IgD-negative memory B cell (primary cell): Measurements from ENCODE around the gene C1S. TPM values are rescaled to one million over a fixed set of nuclear protein-coding genes. Genes with fewer than 3 reads are reported as not detected.
"Not testable (repeated sequence)": the region's sequence is repeated elsewhere in the genome, so short reads cannot be mapped to it uniquely, and the experiment has no call there.

ENCODE experiments used
- H3K27ac Mint-ChIP-seq, 3 donors: one replicate each; pipeline ENCODE4 v1.8.0; 2020 to 2022; ENCODE audit warnings: mild to moderate bottlenecking in 3 of 3, mixed read lengths in 3 of 3, moderate library complexity in 1 of 3
- H3K27me3 Mint-ChIP-seq: one replicate; pipeline ENCODE4 v1.8.0; 2021; ENCODE audit warnings: mixed read lengths
- H3K36me3 Mint-ChIP-seq: one replicate; pipeline ENCODE4 v1.8.0; 2020; ENCODE audit warnings: mild to moderate bottlenecking, mixed read lengths
- H3K4me1 Mint-ChIP-seq, 3 donors: one replicate each; pipeline ENCODE4 v1.8.0; 2020 to 2022; ENCODE audit warnings: mixed read lengths in 3 of 3, mild to moderate bottlenecking in 1 of 3
- H3K4me3 Mint-ChIP-seq, 4 donors: one replicate each; pipeline ENCODE4 v1.8.0; 2020 to 2022; ENCODE audit warnings: mild to moderate bottlenecking in 4 of 4, mixed read lengths in 4 of 4, moderate library complexity in 3 of 4
- H3K9me3 Mint-ChIP-seq, 3 donors: one replicate each; pipeline ENCODE4 v1.8.0; 2020 to 2021; ENCODE audit warnings: mixed read lengths in 3 of 3, mild to moderate bottlenecking in 1 of 3
- polyA plus RNA-seq: library from polyadenylated mRNA; unstranded; fragments of 300-500 nt; fragmentation: Illumina TruSeq; gene quantifications from one replicate; pipeline ENCODE4 v1.2.3, GENCODE V29; 2021

C1S gene
- polyA plus RNA-seq, 1 donor from 2014 or later = not detected

DNA sequence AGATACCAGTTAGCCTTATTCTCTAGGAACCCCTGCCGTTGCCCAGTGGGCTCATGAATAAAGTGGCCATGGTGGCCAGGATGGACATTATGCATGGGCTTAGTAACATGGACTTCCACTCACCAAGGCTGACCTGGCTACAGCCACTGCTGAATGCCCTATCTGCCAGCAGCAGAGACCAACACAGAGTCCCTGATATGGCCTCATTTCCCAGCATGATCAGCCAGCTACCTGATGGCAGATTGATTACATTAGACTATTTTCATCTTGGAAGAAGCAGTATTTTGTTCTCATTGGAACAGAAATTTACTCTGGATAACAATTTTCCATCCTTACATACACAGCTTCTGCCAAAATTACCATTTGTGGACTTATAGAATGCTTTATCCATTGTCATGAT is 26.1 kb upstream of the C1S start:
- Mint-ChIP-seq H3K27me3 (peaks cover 4% of the 10 kb centered on the region), H3K36me3 (peaks cover 1% of the 10 kb centered on the region), H3K4me3 (no peak overlapping the region), H3K4me1 (no peaks in the 10 kb centered on the region), H3K27ac (no peak overlapping the region), H3K9me3 (no peaks in the 10 kb centered on the region)

DNA sequence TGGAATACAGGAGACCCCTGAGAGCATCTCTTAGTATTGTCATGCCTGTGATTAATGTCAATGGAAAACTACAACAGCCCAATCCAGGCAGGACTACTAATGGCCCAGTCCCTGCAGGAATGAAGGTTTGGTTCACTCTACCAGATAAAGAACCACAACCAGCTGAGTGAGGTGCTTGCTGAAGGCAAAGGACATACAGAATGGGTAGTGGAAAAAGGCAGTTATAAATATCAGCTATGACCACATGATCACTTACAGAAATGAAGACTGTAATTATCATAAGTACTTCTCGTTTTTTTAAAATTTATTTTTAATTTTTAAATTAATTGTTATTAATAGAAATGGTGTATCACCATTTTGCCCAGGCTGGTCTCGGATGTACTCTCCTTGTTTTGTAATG is 25.1 kb upstream of the C1S start:
- Mint-ChIP-seq H3K27me3 (peaks cover 4% of the 10 kb centered on the region), H3K27ac (no peak overlapping the region), H3K36me3 (peaks cover 1% of the 10 kb centered on the region), H3K4me1 (no peaks in the 10 kb centered on the region), H3K4me3 (no peak overlapping the region), H3K9me3 (no peaks in the 10 kb centered on the region)

GRCh38 chr12:7037411-7037810 is 23.1 kb upstream of the C1S start:
- H3K4me1 Mint-ChIP-seq, H3K4me3 Mint-ChIP-seq, H3K27me3 Mint-ChIP-seq, H3K27ac Mint-ChIP-seq, H3K9me3 Mint-ChIP-seq, H3K36me3 Mint-ChIP-seq: not testable (repeated sequence)

- Mint-ChIP-seq H3K27ac (peak overlapping the region in 1 of 3 donors; percentile 40), H3K9me3 (no peaks in the 10 kb centered on the region), H3K27me3 (no peaks in the 10 kb centered on the region), H3K4me1 (peaks cover 0 to 1% (median 0%) of the 10 kb centered on the region in 3 donors), H3K4me3 (no peak overlapping the region), H3K36me3 (peaks cover 3% of the 10 kb centered on the region)
Measured at GRCh38 chr12:7038591-7038990, 21.9 kb upstream of the C1S start.

- Mint-ChIP-seq H3K27me3 (no peaks in the 10 kb centered on the region), H3K4me3 (no peak overlapping the region), H3K36me3 (peaks cover 2% of the 10 kb centered on the region), H3K27ac (no peak overlapping the region), H3K4me1 (peaks cover 0 to 1% (median 0%) of the 10 kb centered on the region in 3 donors), H3K9me3 (no peaks in the 10 kb centered on the region)
Measured at GRCh38 chr12:7039403-7039802, 21.1 kb upstream of the C1S start.

DNA sequence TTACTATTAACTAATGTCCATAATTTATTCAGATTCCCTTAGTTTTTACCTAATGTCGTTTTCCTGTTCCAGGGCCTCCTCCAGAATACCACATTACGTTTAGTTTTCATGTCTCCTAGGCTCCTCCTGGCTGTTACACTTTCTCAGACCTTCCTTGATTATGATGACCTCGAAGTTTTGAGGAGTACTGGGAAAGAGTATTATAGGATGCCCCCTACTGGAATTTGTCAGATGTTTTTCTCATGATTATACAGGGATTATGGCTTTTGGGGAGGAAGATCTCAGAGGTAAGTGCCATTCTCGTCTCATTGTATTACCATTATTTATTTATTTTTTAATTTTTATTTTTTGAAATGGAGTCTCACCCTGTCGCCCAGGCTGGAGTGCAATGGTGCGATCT is 17.7 kb upstream of the C1S start:
- Mint-ChIP-seq H3K36me3 (peaks cover 2% of the 10 kb centered on the region), H3K9me3 (no peaks in the 10 kb centered on the region), H3K4me1 (peaks cover 0 to 6% (median 2%) of the 10 kb centered on the region in 3 donors), H3K4me3 (no peak overlapping the region), H3K27ac (no peak overlapping the region), H3K27me3 (no peaks in the 10 kb centered on the region)

DNA sequence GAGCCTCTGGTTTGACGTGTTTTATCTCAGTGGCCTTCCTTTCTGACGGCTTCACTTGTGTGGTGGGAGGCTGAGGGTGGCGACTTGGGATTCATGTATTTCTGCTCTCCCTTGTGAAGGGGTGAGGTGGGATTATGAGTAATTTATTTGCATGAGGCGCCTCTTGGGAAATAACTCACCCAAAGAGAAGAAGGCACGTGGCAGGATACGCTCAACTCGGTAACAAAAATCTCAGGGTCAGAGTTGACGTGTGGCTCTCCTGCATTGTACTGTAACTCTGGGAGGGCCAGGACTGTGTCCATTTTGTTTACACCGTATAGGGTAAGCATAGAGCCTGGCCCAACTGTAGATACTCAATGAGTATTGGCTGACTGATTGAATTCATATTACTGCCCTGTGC is 14.6 kb upstream of the C1S start:
- H3K27ac Mint-ChIP-seq = no peak overlapping the region
- peaks cover 0 to 9% (median 4%) of the 10 kb centered on the region in 3 donors for H3K4me1 Mint-ChIP-seq
- no peaks in the 10 kb centered on the region for H3K27me3 Mint-ChIP-seq
- H3K36me3 Mint-ChIP-seq = peaks cover 3% of the 10 kb centered on the region
- no peaks in the 10 kb centered on the region for H3K9me3 Mint-ChIP-seq
- no peak overlapping the region for H3K4me3 Mint-ChIP-seq

DNA sequence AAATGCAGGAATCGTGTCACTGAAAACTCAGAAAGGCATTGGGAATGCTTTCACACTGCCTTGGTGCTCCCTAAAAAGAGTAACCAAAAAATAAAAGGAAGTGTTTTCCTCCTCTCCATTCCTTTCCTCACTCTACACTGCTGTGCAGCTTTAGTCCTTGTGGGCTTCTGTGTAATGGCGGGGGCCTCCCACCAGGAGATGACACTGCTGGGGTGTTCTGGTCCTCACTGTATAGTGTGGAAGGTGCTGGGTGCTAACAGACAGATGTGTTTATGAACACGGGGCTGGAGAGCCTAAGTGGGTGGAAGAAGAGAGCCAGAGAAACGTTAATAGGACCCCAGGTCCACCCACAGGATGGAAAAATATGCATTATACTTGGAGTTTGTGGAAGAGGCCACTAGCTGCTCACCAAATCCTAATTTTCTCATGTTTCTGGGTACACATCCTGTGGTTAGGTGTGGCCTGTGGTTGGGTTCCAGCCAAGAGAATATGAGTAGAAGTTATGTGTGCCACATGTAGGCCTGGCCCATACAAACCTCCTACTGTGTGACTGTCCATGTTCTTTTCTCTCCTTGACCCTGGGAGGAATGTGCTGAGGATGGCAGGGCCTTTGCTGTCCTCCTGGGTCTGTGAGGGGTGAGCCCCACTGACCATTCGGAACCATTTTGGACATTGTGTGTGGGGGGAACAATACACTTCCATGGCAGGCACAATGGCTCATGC is 14.0 kb upstream of the C1S start:
- Mint-ChIP-seq H3K4me3 (no peak overlapping the region), H3K27me3 (no peaks in the 10 kb centered on the region), H3K36me3 (peaks cover 5% of the 10 kb centered on the region), H3K9me3 (no peaks in the 10 kb centered on the region), H3K4me1 (peaks cover 0 to 9% (median 4%) of the 10 kb centered on the region in 3 donors), H3K27ac (no peak overlapping the region)

DNA sequence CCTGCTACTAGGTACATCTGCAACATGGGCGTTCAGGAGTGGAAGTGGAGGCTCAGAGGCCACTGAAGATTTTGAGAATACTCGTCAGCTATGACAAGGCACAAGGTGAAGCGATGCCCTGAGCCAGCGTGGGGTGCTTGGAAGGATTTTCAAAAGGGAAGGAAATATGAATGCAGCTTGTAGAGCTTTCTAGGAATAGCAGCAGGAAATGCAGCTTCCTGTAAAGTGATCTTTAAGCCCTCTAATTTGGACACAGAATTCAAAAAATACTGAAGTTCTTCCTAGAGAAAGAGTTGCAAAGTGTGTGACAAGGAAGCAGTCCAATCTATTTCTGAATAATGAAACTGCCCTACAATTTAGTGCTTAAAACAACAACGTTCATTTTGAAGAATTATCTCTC is 13.2 kb upstream of the C1S start:
- Mint-ChIP-seq H3K27me3 (no peaks in the 10 kb centered on the region), H3K9me3 (no peaks in the 10 kb centered on the region), H3K27ac (no peak overlapping the region), H3K4me1 (peaks cover 0 to 9% (median 4%) of the 10 kb centered on the region in 3 donors), H3K36me3 (peaks cover 3% of the 10 kb centered on the region), H3K4me3 (no peak overlapping the region)

DNA sequence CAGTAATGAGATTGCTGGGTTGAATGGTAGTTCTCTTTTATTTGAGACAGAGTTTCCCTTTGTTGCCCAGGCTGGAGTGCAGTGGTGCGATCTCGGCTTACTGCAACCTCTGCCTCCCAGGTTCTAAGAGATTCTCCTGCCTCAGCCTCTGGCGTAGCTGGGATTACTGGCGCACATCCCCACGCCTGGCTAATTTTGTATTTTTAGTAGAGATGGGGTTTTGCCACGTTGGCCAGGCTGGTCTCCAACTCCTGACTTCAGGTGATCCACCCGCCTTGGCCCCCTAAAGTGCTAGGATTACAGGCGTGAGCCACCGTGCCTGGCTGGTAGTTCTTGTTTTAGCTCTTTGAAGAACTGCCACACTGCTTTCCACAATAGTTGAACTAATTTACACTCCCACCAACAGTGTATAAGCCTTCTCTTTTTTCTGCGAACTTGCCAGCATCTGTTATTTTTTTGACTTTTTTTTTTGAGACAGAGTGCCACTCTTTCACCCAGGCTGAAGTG is 11.0 kb upstream of the C1S start:
- H3K4me1 Mint-ChIP-seq, H3K27me3 Mint-ChIP-seq, H3K36me3 Mint-ChIP-seq, H3K9me3 Mint-ChIP-seq, H3K27ac Mint-ChIP-seq, H3K4me3 Mint-ChIP-seq: not testable (repeated sequence)

GRCh38 chr12:7049973-7050372 is 10.5 kb upstream of the C1S start:
- H3K4me3 Mint-ChIP-seq, H3K4me1 Mint-ChIP-seq, H3K27ac Mint-ChIP-seq, H3K9me3 Mint-ChIP-seq, H3K36me3 Mint-ChIP-seq, H3K27me3 Mint-ChIP-seq: not testable (repeated sequence)

GRCh38 chr12:7054925-7055324 is 5.6 kb upstream of the C1S start:
- H3K36me3 Mint-ChIP-seq = peaks cover 3% of the 10 kb centered on the region
- no peak overlapping the region for H3K4me3 Mint-ChIP-seq
- peaks cover 0 to 2% (median 0%) of the 10 kb centered on the region in 3 donors for H3K4me1 Mint-ChIP-seq
- no peak overlapping the region for H3K27ac Mint-ChIP-seq
- H3K27me3 Mint-ChIP-seq = peaks cover 18% of the 10 kb centered on the region
- no peaks in the 10 kb centered on the region for H3K9me3 Mint-ChIP-seq

GRCh38 chr12:7055736-7056135 is 4.8 kb upstream of the C1S start:
- not testable (repeated sequence) for H3K36me3 Mint-ChIP-seq, H3K27ac Mint-ChIP-seq, H3K4me3 Mint-ChIP-seq, H3K9me3 Mint-ChIP-seq, H3K4me1 Mint-ChIP-seq
- peaks cover 21% of the 10 kb centered on the region for H3K27me3 Mint-ChIP-seq

- Mint-ChIP-seq H3K36me3 (peaks cover 2% of the 10 kb centered on the region), H3K27ac (no peak overlapping the region), H3K9me3 (no peaks in the 10 kb centered on the region), H3K27me3 (peaks cover 21% of the 10 kb centered on the region), H3K4me3 (no peak overlapping the region), H3K4me1 (peaks cover 0 to 2% (median 0%) of the 10 kb centered on the region in 3 donors)
Measured at GRCh38 chr12:7058163-7058845, 2.2 kb upstream of the C1S start.

DNA sequence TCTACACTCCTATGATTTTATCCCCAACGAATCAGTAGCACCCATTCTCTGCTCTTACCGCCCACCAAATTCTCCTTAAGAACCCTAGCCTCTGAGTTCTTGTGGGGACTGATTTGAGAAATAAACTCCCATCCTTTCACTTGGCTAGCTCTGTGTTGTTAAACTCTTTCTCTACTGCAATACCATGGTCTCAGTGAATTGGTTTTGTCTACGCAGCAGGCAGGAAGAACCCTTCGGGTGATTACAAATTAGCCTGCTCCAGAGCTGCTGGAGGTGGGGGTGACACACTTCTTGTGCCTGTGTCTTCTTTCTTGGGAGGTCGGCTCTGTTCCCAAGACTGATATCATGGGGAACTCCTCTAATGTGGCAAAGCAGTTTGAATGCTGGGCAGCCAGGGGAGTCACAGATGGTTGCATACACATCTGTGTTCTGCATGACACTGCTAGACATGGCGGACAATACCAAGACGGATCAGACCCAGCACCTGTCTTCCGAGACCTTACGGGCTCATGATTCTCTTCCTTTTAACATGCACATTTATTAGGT is 1.6 kb upstream of the C1S start:
- H3K27me3 Mint-ChIP-seq = peaks cover 21% of the 10 kb centered on the region
- no peak overlapping the region for H3K4me3 Mint-ChIP-seq
- H3K9me3 Mint-ChIP-seq = no peaks in the 10 kb centered on the region
- H3K36me3 Mint-ChIP-seq = peaks cover 2% of the 10 kb centered on the region
- H3K4me1 Mint-ChIP-seq = peaks cover 0 to 2% (median 0%) of the 10 kb centered on the region in 3 donors
- H3K27ac Mint-ChIP-seq = no peak overlapping the region

DNA sequence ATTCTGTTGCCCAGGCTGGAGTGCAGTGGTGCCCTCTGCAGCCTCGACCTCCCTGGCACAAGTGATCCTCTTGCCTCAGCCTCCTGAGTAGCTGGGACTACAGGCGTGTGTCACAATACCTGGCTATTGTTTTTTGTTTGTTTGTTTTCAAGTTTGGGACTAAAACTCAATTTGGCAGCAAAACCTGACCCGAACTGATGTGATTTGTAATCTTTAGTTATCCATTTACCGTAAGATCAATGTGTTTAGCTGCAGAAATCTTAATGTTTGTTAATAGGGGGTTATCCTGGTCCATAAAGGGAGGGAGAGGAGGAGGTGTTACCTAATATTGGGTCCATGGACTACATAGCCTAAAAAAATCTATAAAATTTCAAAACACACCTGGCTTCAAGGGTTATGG is 738 bp upstream of the C1S start:
- Mint-ChIP-seq H3K4me1 (no peaks in the 10 kb centered on the region), H3K4me3 (no peak overlapping the region), H3K27me3 (peaks cover 19% of the 10 kb centered on the region), H3K36me3 (no peaks in the 10 kb centered on the region), H3K9me3 (no peaks in the 10 kb centered on the region), H3K27ac (peak overlapping the region in 1 of 3 donors; percentile 10)
